ENCODE data around the gene CDH20.

The CDH20 gene

DNA sequence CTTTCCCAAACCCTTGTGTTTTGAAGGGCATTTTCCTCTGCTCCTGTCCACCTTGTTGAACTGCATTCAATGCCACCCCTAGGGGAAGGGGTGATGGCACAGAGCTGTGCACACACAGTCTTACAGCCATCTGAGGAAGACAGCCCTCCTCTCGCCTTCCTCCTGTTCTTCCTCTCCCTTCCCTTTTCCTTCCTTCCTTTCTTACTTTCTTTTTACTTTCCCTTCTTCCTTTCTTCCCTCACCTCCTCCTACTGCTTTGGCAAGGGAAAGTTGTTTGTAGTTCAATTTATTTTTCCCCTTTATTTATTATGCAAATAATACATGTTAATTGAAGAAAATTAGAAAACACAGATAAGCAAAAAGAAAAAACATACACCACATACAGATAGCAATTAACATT is 99.4 kb downstream of the CDH20 start:
- no peak for DNase-seq

GRCh38 chr18:61435064-61435652 is 101.9 kb downstream of the CDH20 start:
- no peak for DNase-seq

DNA sequence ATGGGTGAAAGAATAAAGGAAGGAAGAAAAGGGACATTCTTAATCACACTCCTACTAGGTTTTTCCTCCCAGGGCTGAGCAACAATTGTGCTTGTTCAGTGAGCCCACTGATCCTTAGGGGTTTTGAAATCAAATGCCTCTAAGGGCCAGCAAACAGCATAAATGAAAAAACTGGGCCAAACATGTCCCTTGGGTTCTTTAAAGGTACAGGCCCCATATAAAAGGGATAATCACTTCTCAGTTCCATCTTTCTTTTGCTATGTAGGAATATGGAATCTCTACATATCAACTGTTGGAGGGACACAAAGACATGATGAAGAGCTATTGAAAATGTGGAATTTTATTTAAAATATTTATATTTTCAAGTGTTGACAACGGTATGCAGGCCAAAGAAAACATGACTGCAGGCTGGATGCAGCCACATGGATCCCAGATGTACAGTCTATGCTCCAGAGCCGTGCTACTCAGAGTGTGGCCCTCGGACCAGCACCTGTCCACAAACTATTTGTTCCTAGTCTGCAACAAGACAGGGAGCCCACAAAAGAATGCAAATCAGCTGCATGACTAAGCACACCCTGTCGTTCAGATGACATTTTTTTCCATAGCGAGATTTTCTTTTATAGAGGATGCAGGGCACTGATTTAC is 110.0 kb downstream of the CDH20 start:
- DNase-seq: no peak

GRCh38 chr18:61448316-61448715 is 115.1 kb downstream of the CDH20 start:
- DNase-seq: no peak

GRCh38 chr18:61459896-61460648 is 126.8 kb downstream of the CDH20 start:
- no peak for DNase-seq

GRCh38 chr18:61464551-61465142 is 131.4 kb downstream of the CDH20 start:
- DNase-seq: no peak

DNA sequence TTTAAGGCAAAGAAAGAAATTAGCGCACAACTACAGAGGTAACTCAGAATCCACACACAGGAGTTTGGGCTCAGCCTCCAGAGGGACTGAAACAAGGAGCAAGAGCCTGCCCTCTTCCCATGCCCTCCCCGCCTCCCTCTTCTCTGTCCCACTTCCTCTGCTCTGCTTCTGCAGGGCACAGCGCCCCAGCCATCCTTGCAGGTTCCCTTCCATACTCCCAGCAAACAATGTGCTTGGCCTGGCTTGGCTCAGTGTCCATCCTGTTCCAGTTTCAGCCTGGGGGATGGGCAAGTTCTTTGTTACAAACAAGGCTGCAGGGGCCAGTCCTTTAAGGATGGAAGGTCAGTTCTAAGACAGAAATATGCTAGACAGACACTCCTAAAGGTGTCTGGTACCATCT is 133.5 kb downstream of the CDH20 start:
- DNase-seq: no peak

DNA sequence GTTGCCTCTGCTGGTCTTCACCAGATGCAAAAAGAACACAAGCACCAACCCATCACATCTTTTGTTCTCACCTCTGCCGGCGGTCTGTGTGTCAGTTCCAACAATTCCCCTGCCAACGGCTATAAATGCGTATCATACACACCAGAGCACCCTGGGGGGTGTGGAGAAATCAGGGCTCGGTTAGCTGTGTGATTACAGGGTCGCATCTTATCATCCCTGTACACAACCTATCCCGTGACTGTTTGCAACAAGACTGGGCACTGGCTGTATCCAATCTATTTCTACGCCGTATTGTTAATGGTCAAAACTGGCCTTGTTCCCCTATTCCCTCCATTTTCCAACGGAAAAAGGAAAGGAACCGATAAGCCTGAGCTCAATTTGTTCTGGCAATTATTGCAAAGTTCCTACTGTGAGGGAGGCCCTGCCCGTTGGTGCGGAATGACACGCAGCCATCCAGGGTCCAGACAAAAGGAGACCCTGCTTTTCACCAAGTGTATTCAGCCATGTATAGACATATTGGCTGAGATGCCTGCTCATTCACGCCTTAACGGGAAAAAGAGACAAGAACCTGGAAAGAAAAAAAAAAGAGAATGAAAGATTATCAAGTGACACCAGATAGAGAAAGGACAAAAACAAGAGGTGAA is 136.9 kb downstream of the CDH20 start:
- DNase-seq: no peak

DNA sequence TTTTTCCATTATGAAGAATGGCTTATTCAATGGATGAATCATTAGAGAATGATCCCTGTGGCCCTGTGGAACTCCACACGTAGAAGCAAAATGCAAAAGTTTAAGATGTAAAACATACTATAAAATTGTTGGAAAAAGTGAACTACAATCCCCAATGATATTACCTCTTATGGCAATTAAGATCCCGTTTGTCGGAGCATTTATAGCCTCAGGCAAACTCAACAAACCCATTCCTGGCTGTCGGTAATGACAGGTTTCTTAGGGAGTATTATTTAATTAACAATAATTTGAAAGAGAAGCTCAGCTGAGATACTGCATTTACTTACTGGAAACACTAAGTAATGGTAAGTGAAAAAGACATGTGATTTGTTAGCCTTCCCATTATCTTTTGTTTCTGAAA is 138.3 kb downstream of the CDH20 start:
- no peak for DNase-seq

DNA sequence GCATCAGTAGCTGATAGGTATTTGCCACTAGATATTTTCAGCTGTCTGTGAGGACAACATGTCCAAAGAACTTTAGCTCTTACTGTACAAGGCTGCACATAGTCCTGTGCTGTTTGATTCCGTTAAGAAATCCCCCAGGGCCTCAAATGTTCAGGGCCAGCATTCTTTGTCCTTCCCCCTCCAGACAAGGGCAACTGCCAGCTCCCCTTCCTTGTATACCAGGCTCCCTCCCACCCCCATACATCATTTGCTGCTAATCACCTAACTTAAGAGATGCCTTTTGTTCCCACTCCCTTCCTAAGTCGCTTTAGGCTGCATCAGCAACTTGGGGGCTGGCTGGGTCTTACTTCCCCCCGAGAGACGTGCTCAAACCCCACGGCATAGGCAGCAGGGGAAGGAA is 138.7 kb downstream of the CDH20 start:
- no peak for DNase-seq

GRCh38 chr18:61474341-61474740 is 141.1 kb downstream of the CDH20 start:
- DNase-seq: no peak

- no peak for DNase-seq
These were observed 141.7 kb downstream of the CDH20 start for GRCh38 chr18:61474918-61475317.

- DNase-seq: no peak
These were observed 142.7 kb downstream of the CDH20 start for GRCh38 chr18:61475931-61476330.

DNA sequence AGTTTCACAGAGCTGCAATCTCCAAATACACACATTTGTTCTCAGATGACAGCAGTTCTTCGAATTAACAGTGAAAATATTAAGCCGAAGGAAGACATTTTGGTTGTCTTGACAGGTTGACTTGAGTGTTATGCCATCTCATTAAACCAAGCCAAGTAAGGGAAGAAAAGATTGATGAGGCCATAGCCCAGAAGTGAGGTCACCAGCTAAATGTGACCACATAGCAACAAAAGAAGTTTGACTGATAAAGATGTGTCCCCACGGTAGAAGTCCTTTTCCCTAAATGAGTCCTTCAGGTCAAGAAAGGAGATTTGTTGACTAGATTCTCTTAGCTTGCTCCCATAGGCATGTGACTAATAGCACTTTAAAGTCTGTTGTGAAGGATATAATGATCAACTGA is 156.1 kb downstream of the CDH20 start:
- no peak for DNase-seq

GRCh38 chr18:61496374-61496773 is 163.1 kb downstream of the CDH20 start:
- no peak for DNase-seq

GRCh38 chr18:61497422-61497821 is 164.2 kb downstream of the CDH20 start:
- no peak for DNase-seq

DNA sequence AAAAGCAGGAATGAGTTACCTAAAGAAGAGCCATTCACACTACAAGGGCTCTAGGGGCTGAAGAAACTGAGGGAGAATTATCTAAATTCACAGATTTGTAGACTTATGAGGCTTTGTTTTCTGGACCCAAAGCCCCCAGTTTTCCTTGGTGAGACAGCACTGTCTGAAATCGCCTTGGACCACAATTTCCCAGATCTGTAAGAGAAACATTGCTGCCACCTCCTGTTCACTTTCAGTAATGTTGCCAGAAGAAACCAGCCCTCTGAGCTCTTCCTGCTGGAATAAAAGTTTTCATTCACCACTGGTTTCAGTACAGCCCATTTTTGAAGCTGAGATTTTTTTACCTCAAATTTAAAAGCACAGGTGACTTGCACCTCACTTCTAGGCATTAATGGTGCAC is 169.2 kb downstream of the CDH20 start:
- DNase-seq: peak in 1 of 2 experiments; percentile 10

GRCh38 chr18:61503688-61504087 is 170.5 kb downstream of the CDH20 start:
- no peak for DNase-seq

- no peak for DNase-seq
These were observed 195.7 kb downstream of the CDH20 start for GRCh38 chr18:61528961-61529360.

DNA sequence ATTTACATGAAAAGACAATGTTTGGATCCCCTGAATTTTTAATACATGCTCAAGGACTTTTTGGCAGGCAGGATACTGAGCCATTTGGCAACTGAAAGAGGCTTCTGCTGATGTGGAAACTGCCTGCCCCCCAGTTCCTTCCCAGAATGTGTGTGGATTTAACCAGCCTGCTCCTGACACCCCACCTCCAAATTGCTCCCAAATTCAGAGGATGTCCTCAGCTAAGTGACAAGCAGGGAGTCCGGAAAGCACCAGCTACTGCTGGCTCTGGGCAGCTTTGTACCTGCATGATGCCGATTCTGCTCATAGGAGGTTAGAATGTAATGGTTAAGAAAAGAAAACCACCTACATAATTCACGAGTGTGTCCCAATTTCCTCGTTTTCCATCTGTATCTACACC is 197.5 kb downstream of the CDH20 start:
- DNase-seq: no peak

DNA sequence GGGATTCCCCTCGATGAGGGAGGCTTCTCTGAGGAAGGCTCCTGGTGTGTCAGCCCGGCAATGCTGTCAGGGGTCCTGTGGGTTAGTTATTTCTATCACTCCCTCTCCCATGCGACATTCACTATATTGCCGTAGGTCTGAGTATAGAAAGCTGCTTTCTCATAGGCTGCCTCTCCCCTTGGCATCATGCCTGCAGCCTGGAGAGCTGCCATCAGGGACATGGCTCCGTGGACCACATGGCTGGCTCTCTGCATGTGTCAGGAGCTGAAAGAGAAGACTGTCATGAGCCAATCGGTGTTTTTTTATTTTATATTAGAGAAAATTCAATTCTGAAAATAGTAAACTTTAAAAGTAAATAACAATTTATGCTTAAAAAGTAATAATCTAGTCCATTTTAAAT is 198.0 kb downstream of the CDH20 start:
- DNase-seq: no peak

GRCh38 chr18:61531891-61532290 is 198.7 kb downstream of the CDH20 start:
- no peak for DNase-seq

GRCh38 chr18:61535401-61535800 is 202.2 kb downstream of the CDH20 start:
- no peak for DNase-seq

Data from activated CD4-positive, alpha-beta T cell treated with anti-CD3 and anti-CD28 coated beads, Interleukin-2, amount 50 U/mL, for 48 hours (primary cell).